Calu3 (cell line): Measurements from ENCODE around the gene ZNF532. TPM values are rescaled to one million over a fixed set of nuclear protein-coding genes. Genes with fewer than 3 reads are reported as not detected.

Source experiments
- BruUV-seq: library from RNA; stranded (reverse); fragments of 400-500 nt; replicated peaks from 2 replicates; lab custom pipeline; 2021; lab: Mats Ljungman, UMichigan
- CTCF ChIA-PET: fragments of 300-600 bp; sonication (Branson Sonifier 250); formaldehyde crosslinking; loops from one replicate; lab custom pipeline; 2022; ENCODE audit warnings: antibody characterized with exemption; lab: Charles Lee
- DNase-seq: peaks from one replicate; pipeline ENCODE4 v3.0.0; 2022
- H3K27ac Mint-ChIP-seq: one replicate; pipeline ENCODE4 v1.8.0; 2022; ENCODE audit warnings: mixed read lengths; ENCODE audit not compliant: unreplicated experiment
- H3K27me3 Mint-ChIP-seq: one replicate; pipeline ENCODE4 v1.8.0; 2022; ENCODE audit warnings: mixed read lengths; ENCODE audit not compliant: unreplicated experiment
- H3K36me3 Mint-ChIP-seq: one replicate; pipeline ENCODE4 v1.8.0; 2022; ENCODE audit warnings: mild to moderate bottlenecking, moderate library complexity, mixed read lengths; ENCODE audit not compliant: insufficient read depth, unreplicated experiment
- H3K4me1 Mint-ChIP-seq: one replicate; pipeline ENCODE4 v1.8.0; 2022; ENCODE audit warnings: mild to moderate bottlenecking, low read depth, mixed read lengths; ENCODE audit not compliant: unreplicated experiment
- H3K4me3 Mint-ChIP-seq: one replicate; pipeline ENCODE4 v1.8.0; 2022; ENCODE audit warnings: mild to moderate bottlenecking, low read depth, moderate library complexity, mixed read lengths; ENCODE audit not compliant: unreplicated experiment
- H3K9me3 Mint-ChIP-seq: one replicate; pipeline ENCODE4 v1.8.0; 2022; ENCODE audit warnings: low read depth, mixed read lengths; ENCODE audit not compliant: unreplicated experiment
- intact Hi-C: fragments of 100-400 bp; cut with micrococcal nuclease; formaldehyde crosslinking; loops from one replicate; pipeline ENCODE4 v1.10.0; 2022; ENCODE audit not compliant: unreplicated experiment
- total RNA-seq: library from RNA; stranded (reverse); gene quantifications from 2 replicates; pipeline ENCODE4 v1.2.3, GENCODE V29; 2022
- TF ChIP-seq, protein P1 (sequence below): fragments of 200-600 bp; IDR thresholded peaks from one replicate; pipeline ENCODE4 v1.8.0; 2022; ENCODE audit warnings: antibody characterized with exemption; ENCODE audit not compliant: unreplicated experiment

ZNF532 gene
- total RNA-seq, 1 experiment from 2014 or later, result 150 TPM

DNA sequence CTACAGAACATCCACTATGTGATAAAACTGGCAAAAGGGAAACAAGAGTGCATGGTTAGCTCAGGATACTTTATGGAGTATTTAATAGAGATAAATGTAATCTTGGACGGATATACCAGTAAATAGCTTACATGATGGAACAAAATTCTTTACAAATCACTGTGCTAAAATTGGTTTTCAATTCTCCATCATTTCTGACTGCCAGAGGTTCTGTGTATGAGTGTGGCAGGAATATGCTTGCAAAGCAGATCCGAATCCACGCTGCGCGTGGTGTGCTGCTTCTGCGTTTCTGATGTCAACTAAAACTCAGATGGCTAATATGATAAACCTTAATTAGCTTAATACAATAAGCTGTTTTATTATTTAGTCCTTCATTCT is 2.1 kb downstream of the ZNF532 start:
- peaks cover 79% of the 10 kb centered on the region for H3K36me3 Mint-ChIP-seq
- CTCF ChIA-PET, result no interaction called here

DNA sequence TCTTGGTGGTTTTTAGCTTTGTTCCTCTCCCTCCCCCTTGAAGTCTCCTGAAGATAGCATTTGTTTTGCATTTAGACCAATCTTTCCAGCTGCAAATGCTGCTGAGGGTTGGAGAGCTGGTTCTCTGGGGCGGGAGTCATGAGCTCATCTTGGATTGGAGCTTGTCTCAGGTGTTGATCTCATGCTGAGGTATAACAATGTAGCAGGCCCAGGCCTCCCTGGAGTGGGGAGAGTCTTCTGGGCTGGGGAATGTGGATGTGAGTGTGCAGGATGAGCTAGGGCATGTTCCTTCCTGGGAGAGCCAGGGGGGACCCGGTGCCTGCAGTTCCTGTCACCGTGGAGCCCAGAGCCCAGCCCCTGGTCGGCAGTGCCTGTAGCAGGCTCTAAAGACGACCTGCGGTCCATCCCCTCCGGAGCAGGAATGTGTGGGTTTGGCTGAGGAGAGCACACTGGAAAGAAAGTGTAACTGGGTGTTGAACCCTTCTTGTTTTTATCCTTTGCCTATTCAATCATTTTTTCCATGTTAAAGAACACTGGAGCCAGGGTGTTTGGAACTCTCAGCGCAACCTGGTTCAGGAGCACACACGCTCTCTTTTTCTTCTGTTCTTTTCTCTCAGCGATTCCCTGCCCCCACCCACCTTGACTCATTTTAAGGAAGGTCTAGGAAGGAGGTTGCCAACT is 2.7 kb downstream of the ZNF532 start:
- intact Hi-C loops, result loop anchor here (10.0 kb wide), 1 partner anchor 197 kb away; no protein-coding TSS in a partner anchor
- CTCF ChIA-PET, result no interaction called here
- no TSS peak for BruUV-seq
- Mint-ChIP-seq H3K27ac (peak overlapping the region; percentile 9), H3K4me3 (peak overlapping the region; percentile 73), H3K4me1 (peaks cover 66% of the 10 kb centered on the region), H3K27me3 (no peaks in the 10 kb centered on the region), H3K9me3 (peaks cover 3% of the 10 kb centered on the region), H3K36me3 (peaks cover 77% of the 10 kb centered on the region)
- DNase-seq, result no peak
- TF ChIP-seq, protein P1, sequence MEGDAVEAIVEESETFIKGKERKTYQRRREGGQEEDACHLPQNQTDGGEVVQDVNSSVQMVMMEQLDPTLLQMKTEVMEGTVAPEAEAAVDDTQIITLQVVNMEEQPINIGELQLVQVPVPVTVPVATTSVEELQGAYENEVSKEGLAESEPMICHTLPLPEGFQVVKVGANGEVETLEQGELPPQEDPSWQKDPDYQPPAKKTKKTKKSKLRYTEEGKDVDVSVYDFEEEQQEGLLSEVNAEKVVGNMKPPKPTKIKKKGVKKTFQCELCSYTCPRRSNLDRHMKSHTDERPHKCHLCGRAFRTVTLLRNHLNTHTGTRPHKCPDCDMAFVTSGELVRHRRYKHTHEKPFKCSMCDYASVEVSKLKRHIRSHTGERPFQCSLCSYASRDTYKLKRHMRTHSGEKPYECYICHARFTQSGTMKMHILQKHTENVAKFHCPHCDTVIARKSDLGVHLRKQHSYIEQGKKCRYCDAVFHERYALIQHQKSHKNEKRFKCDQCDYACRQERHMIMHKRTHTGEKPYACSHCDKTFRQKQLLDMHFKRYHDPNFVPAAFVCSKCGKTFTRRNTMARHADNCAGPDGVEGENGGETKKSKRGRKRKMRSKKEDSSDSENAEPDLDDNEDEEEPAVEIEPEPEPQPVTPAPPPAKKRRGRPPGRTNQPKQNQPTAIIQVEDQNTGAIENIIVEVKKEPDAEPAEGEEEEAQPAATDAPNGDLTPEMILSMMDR, result no peak

More for the DNA sequence above, 2.1 kb downstream of the ZNF532 start:
- no peaks in the 10 kb centered on the region for H3K27me3 Mint-ChIP-seq
- TF ChIP-seq, protein P1, result no peak
- peaks cover 3% of the 10 kb centered on the region for H3K9me3 Mint-ChIP-seq
- DNase-seq, result no peak
- intact Hi-C loops, result loop anchor here (1.0 to 10.0 kb wide), 2 partner anchors 81 to 198 kb away; no protein-coding TSS in a partner anchor
- no TSS peak for BruUV-seq
- H3K27ac Mint-ChIP-seq, result no peak overlapping the region
- peak overlapping the region; percentile 73 for H3K4me3 Mint-ChIP-seq
- peaks cover 64% of the 10 kb centered on the region for H3K4me1 Mint-ChIP-seq

DNA sequence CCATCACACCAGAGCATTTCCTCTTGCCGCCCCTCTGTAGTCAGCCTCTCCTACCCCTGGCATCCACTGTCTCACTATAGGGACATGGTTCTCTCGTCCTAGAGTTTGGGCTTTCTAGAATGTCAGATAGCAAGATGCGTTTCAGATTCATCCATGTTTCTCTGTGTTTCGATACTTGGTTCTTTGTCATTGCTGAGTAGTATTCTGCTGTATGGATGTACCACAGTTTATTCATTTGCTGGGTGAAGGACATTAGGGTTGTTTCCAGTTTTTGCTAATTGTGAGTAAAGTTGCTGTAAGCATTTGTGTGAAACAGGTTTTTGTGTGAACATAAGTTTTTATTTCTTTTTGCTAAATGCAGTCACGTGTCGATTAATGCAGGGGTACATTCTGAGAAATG is 3.8 kb downstream of the ZNF532 start:
- Mint-ChIP-seq H3K4me3 (no peak overlapping the region), H3K27ac (no peak overlapping the region), H3K27me3 (no peaks in the 10 kb centered on the region), H3K9me3 (peaks cover 3% of the 10 kb centered on the region), H3K4me1 (peaks cover 66% of the 10 kb centered on the region), H3K36me3 (peaks cover 73% of the 10 kb centered on the region)
- intact Hi-C loops, result loop anchor here (10.0 kb wide), 1 partner anchor 196 kb away; no protein-coding TSS in a partner anchor
- DNase-seq, result no peak
- TF ChIP-seq, protein P1, result no peak
- no TSS peak for BruUV-seq
- CTCF ChIA-PET, result no interaction called here

DNA sequence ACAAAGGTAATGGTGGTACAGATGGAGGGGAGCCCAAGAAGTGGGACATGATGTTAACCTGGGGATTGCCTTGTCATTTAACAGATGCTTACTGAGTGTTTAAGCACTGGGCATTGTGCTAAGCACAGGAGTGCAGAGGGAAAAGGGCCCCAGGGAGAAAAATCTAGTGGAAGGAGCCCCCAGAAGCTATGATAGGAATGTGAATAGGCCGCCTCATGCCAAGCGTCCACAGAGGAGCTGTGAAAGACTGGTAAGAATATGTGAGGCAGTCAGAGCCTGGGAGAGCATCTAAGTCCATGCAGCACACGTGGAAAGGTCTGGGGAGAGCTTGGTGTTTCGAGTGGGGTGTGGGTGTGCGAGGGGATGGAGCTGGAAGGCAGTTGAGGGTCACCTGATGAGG is 5.5 kb downstream of the ZNF532 start:
- Mint-ChIP-seq H3K36me3 (peaks cover 70% of the 10 kb centered on the region), H3K4me1 (peaks cover 53% of the 10 kb centered on the region), H3K27me3 (no peaks in the 10 kb centered on the region), H3K4me3 (no peak overlapping the region), H3K9me3 (peaks cover 3% of the 10 kb centered on the region), H3K27ac (no peak overlapping the region)
- no peak for DNase-seq
- intact Hi-C loops, result no loop called here
- CTCF ChIA-PET, result interaction anchor here (0.6 to 0.7 kb wide), 2 partner anchors 11 to 85 kb away, joined by 3 to 6 read pairs; no protein-coding TSS in a partner anchor
- no TSS peak for BruUV-seq
- TF ChIP-seq, protein P1, result no peak
